Brain microvascular endothelial cell (primary cell): ENCODE measurements around the gene POU2F1.

Experiments used
- DNase-seq: peaks from one replicate; pipeline ENCODE4 v3.0.0-alpha.2; 2020
- H3K27ac ChIP-seq: fragments of 250-450 bp; sonication (Bioruptor Pico); 2 replicates; pipeline ENCODE4 v1.5.1; 2020; ENCODE audit warnings: mild to moderate bottlenecking, moderate library complexity
- H3K27me3 ChIP-seq: fragments of 250-450 bp; sonication (Bioruptor Pico); replicated peaks from 2 replicates; pipeline ENCODE4 v1.5.1; 2020; ENCODE audit warnings: mild to moderate bottlenecking
- H3K36me3 ChIP-seq: fragments of 250-450 bp; sonication (Bioruptor Pico); replicated peaks from 2 replicates; pipeline ENCODE4 v1.5.1; 2020; ENCODE audit warnings: mild to moderate bottlenecking
- H3K4me3 ChIP-seq: 2 replicates; pipeline ENCODE4 v1.5.1; 2011; ENCODE audit warnings: low read depth, mild to moderate bottlenecking, control low read depth, low read length, moderate library complexity
- CTCF ChIP-seq: IDR thresholded peaks from 2 replicates; pipeline ENCODE4 v1.5.1; 2011; ENCODE audit warnings: low read depth, mild to moderate bottlenecking, moderate library complexity, low read length, control low read depth, inconsistent platforms; ENCODE audit errors: missing control alignments
- in situ Hi-C: cut with HindIII; loops from 2 replicates; pipeline ENCODE4 v1.10.0; 2017; ENCODE audit warnings: low sequenced_read_pairs, low pct_ligation_motif_present

The POU2F1 gene

GRCh38 chr1:167328306-167328815, 107.7 kb downstream of the POU2F1 start:
- H3K27me3 ChIP-seq = no peaks in the 10 kb centered on the region
- no peaks in the 10 kb centered on the region for H3K36me3 ChIP-seq
- no peak overlapping the region for H3K4me3 ChIP-seq
- in situ Hi-C loops = no loop called here
- DNase-seq = no peak
- no peak for TF ChIP-seq CTCF
- no peak overlapping the region for H3K27ac ChIP-seq

GRCh38 chr1:167328816-167329483, 108.3 kb downstream of the POU2F1 start:
- in situ Hi-C loops = no loop called here
- no peaks in the 10 kb centered on the region for H3K27me3 ChIP-seq
- H3K4me3 ChIP-seq = no peak overlapping the region
- H3K36me3 ChIP-seq = no peaks in the 10 kb centered on the region
- no peak for DNase-seq
- no peak overlapping the region for H3K27ac ChIP-seq
- TF ChIP-seq CTCF = no peak

GRCh38 chr1:167330601-167331293, 110.1 kb downstream of the POU2F1 start:
- in situ Hi-C loops = no loop called here

GRCh38 chr1:167331650-167332049, 111.0 kb downstream of the POU2F1 start:
- in situ Hi-C loops = no loop called here
- no peak overlapping the region for H3K4me3 ChIP-seq
- H3K27me3 ChIP-seq = no peaks in the 10 kb centered on the region
- no peak overlapping the region for H3K27ac ChIP-seq
- no peak for TF ChIP-seq CTCF
- DNase-seq = no peak
- H3K36me3 ChIP-seq = no peaks in the 10 kb centered on the region

More at GRCh38 chr1:167330601-167331293, 110.1 kb downstream of the POU2F1 start:
- Histone ChIP-seq H3K4me3 (no peak overlapping the region), H3K27ac (no peak overlapping the region), H3K36me3 (no peaks in the 10 kb centered on the region), H3K27me3 (no peaks in the 10 kb centered on the region)
- no peak for DNase-seq
- TF ChIP-seq CTCF = no peak

GRCh38 chr1:167332503-167332902, 111.8 kb downstream of the POU2F1 start:
- no peak for DNase-seq
- no peak overlapping the region for H3K4me3 ChIP-seq
- H3K36me3 ChIP-seq = no peaks in the 10 kb centered on the region
- in situ Hi-C loops = no loop called here
- H3K27me3 ChIP-seq = no peaks in the 10 kb centered on the region
- no peak for TF ChIP-seq CTCF
- no peak overlapping the region for H3K27ac ChIP-seq
